Muscle layer of colon (tissue), 2 donors: ENCODE measurements around the gene UBAC1.
A peak's percentile ranks its signal among the peaks of the same experiment; 100 is the strongest.

Experiments
- H3K27ac ChIP-seq: one replicate; pipeline ENCODE4 v1.7.0; 2013; ENCODE audit warnings: low read depth, mild to moderate bottlenecking, low read length, moderate library complexity
- H3K27me3 ChIP-seq, 2 donors: one replicate each; pipeline ENCODE4 v1.7.0; 2013; ENCODE audit warnings: low read length in 2 of 2, mild to moderate bottlenecking in 2 of 2; ENCODE audit not compliant: insufficient read depth in 2 of 2, control insufficient read depth in 1 of 2
- H3K36me3 ChIP-seq: one replicate; pipeline ENCODE4 v1.7.0; 2013; ENCODE audit warnings: mild to moderate bottlenecking, low read length; ENCODE audit not compliant: insufficient read depth
- H3K4me1 ChIP-seq: one replicate; pipeline ENCODE4 v1.7.0; 2013; ENCODE audit warnings: mild to moderate bottlenecking, low read length; ENCODE audit not compliant: insufficient read depth
- H3K4me3 ChIP-seq, 2 donors: one replicate each; pipeline ENCODE4 v1.7.0; 2013; ENCODE audit warnings: low read length in 2 of 2, low read depth in 1 of 2, mild to moderate bottlenecking in 1 of 2, moderate library complexity in 1 of 2
- H3K9ac ChIP-seq: one replicate; pipeline ENCODE4 v1.7.0; 2013; ENCODE audit warnings: low read length
- H3K9me3 ChIP-seq: one replicate; pipeline ENCODE4 v1.7.0; 2013; ENCODE audit warnings: mild to moderate bottlenecking, low read length
- donor health status: abdominal sarcoma.
- donor health status: Adenocarcinoma of cecum.

UBAC1 gene

DNA sequence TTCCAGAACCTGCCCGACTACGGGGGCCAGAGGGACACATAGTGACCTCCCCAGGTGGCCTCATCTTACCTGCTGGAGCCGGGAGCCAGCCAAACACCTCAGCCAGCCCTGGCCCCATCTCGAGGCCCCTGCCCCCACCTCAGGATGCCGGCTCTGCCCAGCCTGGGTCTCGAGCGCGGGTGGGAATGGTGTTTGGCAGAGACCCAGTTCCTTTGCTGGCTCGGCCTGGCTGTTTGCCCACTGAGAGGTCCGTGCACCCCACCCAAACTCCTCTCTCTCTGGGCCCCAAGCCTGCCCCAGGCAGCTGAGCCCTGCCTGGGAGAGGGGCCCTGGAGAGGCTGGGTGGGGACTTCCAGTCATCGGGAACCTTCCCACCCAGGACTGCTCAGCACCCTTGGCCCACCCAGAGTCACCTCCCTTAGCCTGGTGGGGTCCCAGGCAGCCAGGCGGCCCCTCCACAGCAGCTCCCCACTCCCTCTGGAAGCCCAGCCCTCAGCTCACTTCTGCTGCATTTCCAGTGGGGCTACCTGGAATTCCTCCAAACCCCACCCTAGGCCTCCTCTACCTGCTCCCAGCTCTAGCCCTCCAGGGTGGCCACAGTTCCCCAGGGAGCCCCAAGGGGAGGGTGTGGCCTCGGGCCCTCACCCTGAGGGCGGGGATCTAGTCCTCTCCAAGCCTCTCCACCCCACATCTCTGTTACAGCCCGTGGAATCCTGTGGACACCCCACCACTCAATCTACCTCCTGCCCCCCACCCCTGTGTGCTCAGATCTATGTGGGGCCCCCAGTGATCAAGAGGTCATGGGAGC lies 42.4 kb upstream of the UBAC1 start:
- H3K27ac ChIP-seq, result no peak overlapping the region
- no peaks in the 10 kb centered on the region for H3K36me3 ChIP-seq
- H3K27me3 ChIP-seq, result no peaks in the 10 kb centered on the region
- H3K4me3 ChIP-seq, result no peak overlapping the region
- no peaks in the 10 kb centered on the region for H3K9me3 ChIP-seq
- H3K4me1 ChIP-seq, result peaks cover 26% of the 10 kb centered on the region
- no peak overlapping the region for H3K9ac ChIP-seq

GRCh38 chr9:136002881-136003280 lies 41.7 kb upstream of the UBAC1 start:
- Histone ChIP-seq H3K27me3 (no peaks in the 10 kb centered on the region), H3K4me1 (peaks cover 19% of the 10 kb centered on the region), H3K36me3 (no peaks in the 10 kb centered on the region), H3K4me3 (no peak overlapping the region), H3K9ac (no peak overlapping the region), H3K9me3 (no peaks in the 10 kb centered on the region), H3K27ac (no peak overlapping the region)

- Histone ChIP-seq H3K4me1 (peaks cover 12% of the 10 kb centered on the region), H3K4me3 (no peak overlapping the region)
Measured at GRCh38 chr9:136002215-136002614, 41.0 kb upstream of the UBAC1 start.

DNA sequence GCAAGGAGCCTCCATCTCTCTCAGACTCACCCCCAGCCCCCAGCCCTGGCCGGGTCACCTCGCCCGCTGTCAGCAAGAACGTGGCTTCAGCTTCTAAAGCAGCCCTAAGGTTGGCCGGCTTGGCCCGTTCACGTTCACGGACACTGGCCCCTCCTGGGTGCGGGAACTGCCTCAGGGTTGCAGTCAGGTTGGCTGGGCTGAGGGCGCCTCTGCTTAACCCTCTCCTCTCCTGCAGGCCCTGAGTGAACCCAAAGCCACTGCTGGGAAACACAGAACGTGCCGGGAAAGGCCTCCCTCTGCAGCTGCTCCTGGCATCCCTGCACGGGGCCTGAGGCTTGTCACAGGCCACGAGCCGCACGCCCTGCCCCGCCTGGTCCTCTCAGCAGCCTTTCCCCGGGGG lies 40.1 kb upstream of the UBAC1 start:
- Histone ChIP-seq H3K4me1 (peaks cover 12% of the 10 kb centered on the region), H3K9ac (no peak overlapping the region), H3K4me3 (no peak overlapping the region), H3K36me3 (no peaks in the 10 kb centered on the region), H3K9me3 (no peaks in the 10 kb centered on the region), H3K27me3 (no peaks in the 10 kb centered on the region), H3K27ac (no peak overlapping the region)

More at GRCh38 chr9:136002215-136002614, 41.0 kb upstream of the UBAC1 start:
- Histone ChIP-seq H3K9ac (no peak overlapping the region), H3K27me3 (no peaks in the 10 kb centered on the region), H3K9me3 (no peaks in the 10 kb centered on the region), H3K36me3 (no peaks in the 10 kb centered on the region), H3K27ac (no peak overlapping the region)

GRCh38 chr9:135998410-135999071 lies 37.4 kb upstream of the UBAC1 start:
- Histone ChIP-seq H3K27me3 (no peaks in the 10 kb centered on the region), H3K36me3 (no peaks in the 10 kb centered on the region), H3K9me3 (no peaks in the 10 kb centered on the region), H3K27ac (no peak overlapping the region), H3K4me1 (peaks cover 8% of the 10 kb centered on the region), H3K4me3 (no peak overlapping the region), H3K9ac (no peak overlapping the region)

- Histone ChIP-seq H3K27ac (no peak overlapping the region), H3K36me3 (no peaks in the 10 kb centered on the region), H3K9ac (no peak overlapping the region), H3K4me3 (no peak overlapping the region), H3K4me1 (peaks cover 8% of the 10 kb centered on the region), H3K27me3 (no peaks in the 10 kb centered on the region), H3K9me3 (no peaks in the 10 kb centered on the region)
Measured at GRCh38 chr9:135998016-135998380, 36.8 kb upstream of the UBAC1 start.

GRCh38 chr9:135997090-135998015 lies 36.2 kb upstream of the UBAC1 start:
- H3K9ac ChIP-seq, result no peak overlapping the region
- peaks cover 11% of the 10 kb centered on the region for H3K4me1 ChIP-seq
- no peaks in the 10 kb centered on the region for H3K9me3 ChIP-seq
- no peaks in the 10 kb centered on the region for H3K36me3 ChIP-seq
- H3K4me3 ChIP-seq, result no peak overlapping the region
- no peaks in the 10 kb centered on the region for H3K27me3 ChIP-seq
- H3K27ac ChIP-seq, result no peak overlapping the region

DNA sequence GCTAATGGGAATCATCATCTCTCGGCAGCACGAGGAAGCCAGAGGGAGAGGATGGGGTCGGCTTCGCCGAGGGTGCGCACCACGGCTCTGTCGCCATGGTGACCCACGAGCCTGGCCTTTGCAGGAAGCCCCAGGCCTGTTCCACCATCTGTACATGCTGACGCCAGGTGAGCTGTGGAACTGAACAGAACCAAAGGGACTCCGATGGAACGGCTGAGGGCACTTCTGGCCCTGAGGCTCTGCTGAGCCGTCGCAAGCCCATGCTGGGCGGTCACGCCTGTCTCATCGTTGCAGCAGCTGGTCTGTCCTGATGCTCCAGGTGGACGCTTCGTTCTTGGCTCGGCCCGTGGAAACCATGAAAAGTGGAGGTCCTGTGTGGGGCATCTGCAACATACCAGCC lies 34.6 kb upstream of the UBAC1 start:
- Histone ChIP-seq H3K4me1 (peaks cover 18% of the 10 kb centered on the region), H3K9ac (no peak overlapping the region), H3K27ac (no peak overlapping the region), H3K4me3 (no peak overlapping the region), H3K36me3 (no peaks in the 10 kb centered on the region), H3K27me3 (no peaks in the 10 kb centered on the region), H3K9me3 (no peaks in the 10 kb centered on the region)

DNA sequence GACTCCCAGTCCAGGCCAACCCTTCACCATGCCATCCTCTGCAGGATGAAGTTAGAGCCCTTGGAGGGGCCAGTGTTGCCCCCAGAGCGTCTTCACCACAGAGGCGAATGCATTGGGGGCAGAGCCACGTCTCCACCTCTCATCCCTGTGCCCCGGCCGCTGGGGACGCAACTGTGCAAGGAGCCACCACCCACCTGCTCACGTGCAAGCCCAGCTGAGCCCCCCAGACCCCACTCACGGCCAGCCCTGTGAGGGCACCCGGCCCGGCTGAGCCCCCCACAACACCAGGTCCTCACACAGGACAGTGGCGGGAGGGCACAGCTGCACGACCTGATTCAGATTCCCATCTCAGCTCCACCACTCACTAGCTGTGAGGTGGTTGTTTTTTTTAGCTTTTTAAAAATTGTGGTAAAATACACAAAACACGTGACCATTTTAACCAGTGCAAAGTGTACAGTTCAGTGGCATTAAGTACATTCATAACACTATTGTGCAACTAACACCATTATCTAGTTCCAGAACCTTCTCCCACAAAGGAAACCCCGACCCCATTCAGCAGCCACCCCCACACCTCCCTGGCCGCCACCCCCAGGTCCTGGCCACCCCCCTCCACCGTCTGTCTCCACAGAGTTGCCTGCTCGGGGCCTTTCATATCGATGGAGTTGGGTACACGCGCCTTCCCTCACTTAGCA lies 33.5 kb upstream of the UBAC1 start:
- H3K4me1 ChIP-seq, result peaks cover 22% of the 10 kb centered on the region
- H3K27me3 ChIP-seq, result peaks cover 0 to 7% of the 10 kb centered on the region in 2 donors
- H3K9ac ChIP-seq, result no peak overlapping the region
- H3K9me3 ChIP-seq, result no peaks in the 10 kb centered on the region
- no peak overlapping the region for H3K4me3 ChIP-seq
- H3K27ac ChIP-seq, result no peak overlapping the region
- no peaks in the 10 kb centered on the region for H3K36me3 ChIP-seq

DNA sequence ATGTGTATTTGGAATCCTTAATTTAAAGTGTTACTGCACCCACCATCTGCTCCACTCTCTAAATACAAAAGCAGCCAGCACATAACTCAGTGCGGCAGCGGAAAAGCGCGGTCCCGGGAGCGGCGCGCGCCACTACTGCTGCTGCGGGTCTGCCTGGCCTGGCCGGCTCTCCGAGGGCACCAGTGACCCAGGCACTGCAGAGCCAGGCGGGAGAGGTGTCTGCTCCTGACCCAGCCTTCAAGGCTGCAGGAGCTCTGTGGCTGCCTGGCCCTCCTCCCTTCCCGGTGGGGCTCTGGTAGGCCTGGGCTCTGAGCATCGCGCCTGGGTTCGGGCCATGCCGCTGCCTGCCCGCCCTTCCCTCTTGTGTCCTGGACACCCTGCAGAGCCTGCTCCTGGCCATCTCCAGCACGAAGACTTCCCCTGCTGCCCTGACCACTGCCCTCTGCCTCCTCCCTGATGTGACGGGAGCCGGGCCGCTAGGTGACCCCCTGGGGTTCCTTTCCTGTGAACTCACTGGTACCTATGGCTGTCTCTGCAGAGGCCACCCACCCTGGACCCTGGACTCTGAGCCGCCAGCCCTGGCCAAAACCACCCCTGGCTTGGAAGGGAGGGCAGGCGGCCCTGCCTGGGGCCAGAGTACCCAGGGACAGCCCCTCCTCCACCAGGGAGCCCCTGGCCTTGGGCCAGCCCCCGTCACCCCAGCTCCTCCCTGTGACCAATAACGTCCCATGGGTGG lies 32.8 kb upstream of the UBAC1 start:
- H3K27ac ChIP-seq, result peak overlapping the region; percentile 92
- H3K9me3 ChIP-seq, result no peaks in the 10 kb centered on the region
- H3K4me3 ChIP-seq, result no peak overlapping the region
- H3K9ac ChIP-seq, result no peak overlapping the region
- no peaks in the 10 kb centered on the region for H3K36me3 ChIP-seq
- H3K27me3 ChIP-seq, result peaks cover 0 to 14% of the 10 kb centered on the region in 2 donors
- peaks cover 22% of the 10 kb centered on the region for H3K4me1 ChIP-seq
